Transverse colon (tissue), 4 donors: ENCODE data around the gene FIBCD1.

Experiments
- CTCF ChIP-seq, 5 experiments: fragments of 200-600 bp in 3 of 5; fragments of 450-650 bp in 2 of 5; sonication (generic) in 3 of 5; IDR thresholded peaks; 1 replicate in 2 of 5; 2 replicates in 3 of 5; pipeline ENCODE4 v1.5.1; 2016 to 2017; ENCODE audit warnings: antibody characterized with exemption in 5 of 5, inconsistent platforms in 3 of 5, mild to moderate bottlenecking in 2 of 5, moderate library complexity in 1 of 5
- POLR2A ChIP-seq: fragments of 450-650 bp; IDR thresholded peaks from one replicate; pipeline ENCODE4 v1.6.1; 2016; ENCODE audit warnings: antibody characterized with exemption, mild to moderate bottlenecking, moderate library complexity
- POLR2AphosphoS5 ChIP-seq, 3 donors: sonication (generic); formaldehyde crosslinking; IDR thresholded peaks; one replicate each; pipeline ENCODE4 v1.6.1; 2016; ENCODE audit warnings: antibody characterized with exemption in 3 of 3

GRCh38 chr9:130858739-130859705, 80.0 kb downstream of the FIBCD1 start:
- TF ChIP-seq CTCF (IDR thresholded peaks at IDR 0.05) (no peak), POLR2AphosphoS5 (IDR thresholded peaks at IDR 0.05) (no peak), POLR2A (no peak)
